ENCODE results near the gene SEC22A. TPM values are rescaled to one million over a fixed set of nuclear protein-coding genes. Genes with fewer than 3 reads are reported as not detected.

The SEC22A gene
- total and polyA plus RNA-seq, 2 experiments from 2014 or later, result 16.0 to 21.9 TPM

- H3K4me3 ChIP-seq, result no peak overlapping the region
- TF ChIP-seq EZH2 (IDR thresholded peaks at IDR 0.05; ENCODE audit: borderline replicate concordance) (no peak), EZH2phosphoT487 (IDR thresholded peaks at IDR 0.05; ENCODE audit: low read depth, severe bottlenecking, unreplicated experiment) (no peak), CTCF (IDR thresholded peaks at IDR 0.05; ENCODE audit: poor library complexity) (no peak)
- H3K27me3 ChIP-seq, result no peaks in the 10 kb centered on the region
- H3K9me3 ChIP-seq (ENCODE audit: low read depth), result no peaks in the 10 kb centered on the region
- H3K9me2 ChIP-seq (replicated peaks; ENCODE audit: insufficient read depth), result no peaks in the 10 kb centered on the region
- 82% methylated on average over 6 of the region's 6 CpGs for WGBS (ENCODE audit: low lambda C conversion rate, missing lambda C conversion rate)
- H3K4me2 ChIP-seq, result no peak overlapping the region
- H4K20me1 ChIP-seq (ENCODE audit: insufficient read depth, poor library complexity, severe bottlenecking), result no peaks in the 10 kb centered on the region
- H3K27ac ChIP-seq, result no peak overlapping the region
- no peaks in the 10 kb centered on the region for H3K79me2 ChIP-seq
- H3K4me1 ChIP-seq (ENCODE audit: insufficient read depth), result no peaks in the 10 kb centered on the region
- no peak for DNase-seq (ENCODE audit: low spot score)
- no peaks in the 10 kb centered on the region for H3K36me3 ChIP-seq (replicated peaks; ENCODE audit: insufficient read depth, low read depth)
- H2AFZ ChIP-seq, result no peak overlapping the region
Measured at GRCh38 chr3:123287962-123288302, 86.2 kb downstream of the SEC22A start.

GRCh38 chr3:123289391-123290106 is 87.8 kb downstream of the SEC22A start:
- Histone ChIP-seq H3K27ac (no peak overlapping the region), H3K27me3 (no peaks in the 10 kb centered on the region), H3K9me2 (replicated peaks; ENCODE audit: insufficient read depth) (no peaks in the 10 kb centered on the region), H3K36me3 (replicated peaks; ENCODE audit: insufficient read depth, low read depth) (no peaks in the 10 kb centered on the region), H3K4me3 (no peak overlapping the region), H4K20me1 (ENCODE audit: insufficient read depth, poor library complexity, severe bottlenecking) (no peaks in the 10 kb centered on the region), H3K79me2 (no peaks in the 10 kb centered on the region), H3K4me2 (no peak overlapping the region), H2AFZ (no peak overlapping the region), H3K4me1 (ENCODE audit: insufficient read depth) (no peaks in the 10 kb centered on the region), H3K9me3 (ENCODE audit: low read depth) (no peaks in the 10 kb centered on the region)
- 96% methylated on average over 20 of the region's 20 CpGs for WGBS (ENCODE audit: low lambda C conversion rate, missing lambda C conversion rate)
- no peak for TF ChIP-seq EZH2phosphoT487 (IDR thresholded peaks at IDR 0.05; ENCODE audit: low read depth, severe bottlenecking, unreplicated experiment)
- no peak for TF ChIP-seq EZH2 (IDR thresholded peaks at IDR 0.05; ENCODE audit: borderline replicate concordance)
- no peak for TF ChIP-seq CTCF (IDR thresholded peaks at IDR 0.05; ENCODE audit: poor library complexity)
- DNase-seq (ENCODE audit: low spot score), result no peak

- H3K27ac ChIP-seq, result no peak overlapping the region
- H3K4me1 ChIP-seq (ENCODE audit: insufficient read depth), result no peaks in the 10 kb centered on the region
- H4K20me1 ChIP-seq (ENCODE audit: insufficient read depth, poor library complexity, severe bottlenecking), result no peaks in the 10 kb centered on the region
- H3K79me2 ChIP-seq, result no peaks in the 10 kb centered on the region
- TF ChIP-seq EZH2phosphoT487 (IDR thresholded peaks at IDR 0.05; ENCODE audit: low read depth, severe bottlenecking, unreplicated experiment), result no peak
- TF ChIP-seq CTCF (IDR thresholded peaks at IDR 0.05; ENCODE audit: poor library complexity), result no peak
- no peak for TF ChIP-seq EZH2 (IDR thresholded peaks at IDR 0.05; ENCODE audit: borderline replicate concordance)
- no peaks in the 10 kb centered on the region for H3K36me3 ChIP-seq (replicated peaks; ENCODE audit: insufficient read depth, low read depth)
- no peak overlapping the region for H3K4me2 ChIP-seq
- no peaks in the 10 kb centered on the region for H3K9me3 ChIP-seq (ENCODE audit: low read depth)
- H3K27me3 ChIP-seq, result no peaks in the 10 kb centered on the region
- H2AFZ ChIP-seq, result no peak overlapping the region
- DNase-seq (ENCODE audit: low spot score), result no peak
- H3K4me3 ChIP-seq, result no peak overlapping the region
- H3K9me2 ChIP-seq (replicated peaks; ENCODE audit: insufficient read depth), result no peaks in the 10 kb centered on the region
- 94% methylated on average over 13 of the region's 13 CpGs for WGBS (ENCODE audit: low lambda C conversion rate, missing lambda C conversion rate)
Measured at GRCh38 chr3:123290107-123290930, 88.6 kb downstream of the SEC22A start.

Measured in hepatocyte (in vitro differentiated cells).